ENCODE measurements around the gene NTSR1. TPM values are rescaled to one million over a fixed set of nuclear protein-coding genes. Genes with fewer than 3 reads are reported as not detected.

NTSR1 gene
- total RNA-seq, 3 donors from 2014 or later (not counting 1 experiment from before 2014, with no cell fraction given): 0.11 to 0.45 TPM; not detected in 1

DNA sequence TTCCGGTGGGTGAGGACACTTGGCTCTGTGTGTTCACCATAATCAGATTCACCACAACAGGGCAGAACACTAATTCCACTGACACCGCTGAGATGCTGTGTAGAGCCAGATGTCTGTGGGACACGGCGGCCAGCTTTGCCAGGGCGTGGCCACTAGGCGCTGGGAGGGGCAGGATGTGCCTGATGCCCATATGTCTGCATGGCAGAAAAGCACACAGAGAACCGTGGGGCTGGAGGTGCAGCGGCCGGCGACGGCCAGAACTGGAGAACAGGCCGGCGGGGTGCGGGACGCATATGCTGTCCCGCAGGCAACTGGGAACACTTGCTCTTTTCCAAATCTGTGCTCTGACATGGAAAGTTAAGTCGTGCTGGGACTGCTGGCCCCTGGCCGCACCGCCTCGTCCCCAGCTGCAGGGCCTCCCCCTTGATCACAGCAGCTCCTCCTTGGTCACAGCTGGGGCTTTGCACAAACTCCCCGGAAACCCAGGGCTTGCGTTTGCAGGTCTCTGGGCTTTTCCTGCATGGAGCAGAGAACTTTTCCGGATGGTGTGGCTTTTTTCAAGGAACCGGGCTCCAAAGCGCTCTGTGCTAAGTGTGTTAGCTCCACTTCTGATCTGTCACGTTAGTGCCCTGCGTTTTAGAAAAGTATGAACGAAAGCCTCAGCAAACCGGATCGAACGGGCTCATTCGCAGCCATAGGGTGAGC, 31.1 kb downstream of the NTSR1 start:
- TF ChIP-seq, protein P1, sequence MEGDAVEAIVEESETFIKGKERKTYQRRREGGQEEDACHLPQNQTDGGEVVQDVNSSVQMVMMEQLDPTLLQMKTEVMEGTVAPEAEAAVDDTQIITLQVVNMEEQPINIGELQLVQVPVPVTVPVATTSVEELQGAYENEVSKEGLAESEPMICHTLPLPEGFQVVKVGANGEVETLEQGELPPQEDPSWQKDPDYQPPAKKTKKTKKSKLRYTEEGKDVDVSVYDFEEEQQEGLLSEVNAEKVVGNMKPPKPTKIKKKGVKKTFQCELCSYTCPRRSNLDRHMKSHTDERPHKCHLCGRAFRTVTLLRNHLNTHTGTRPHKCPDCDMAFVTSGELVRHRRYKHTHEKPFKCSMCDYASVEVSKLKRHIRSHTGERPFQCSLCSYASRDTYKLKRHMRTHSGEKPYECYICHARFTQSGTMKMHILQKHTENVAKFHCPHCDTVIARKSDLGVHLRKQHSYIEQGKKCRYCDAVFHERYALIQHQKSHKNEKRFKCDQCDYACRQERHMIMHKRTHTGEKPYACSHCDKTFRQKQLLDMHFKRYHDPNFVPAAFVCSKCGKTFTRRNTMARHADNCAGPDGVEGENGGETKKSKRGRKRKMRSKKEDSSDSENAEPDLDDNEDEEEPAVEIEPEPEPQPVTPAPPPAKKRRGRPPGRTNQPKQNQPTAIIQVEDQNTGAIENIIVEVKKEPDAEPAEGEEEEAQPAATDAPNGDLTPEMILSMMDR (IDR thresholded peaks at IDR 0.05): no peak
- H3K27me3 ChIP-seq (ENCODE audit: control insufficient read depth, insufficient read depth, low read length): no peaks in the 10 kb centered on the region
- 45% methylated on average over 32 of the region's 32 CpGs for WGBS (ENCODE audit: insufficient coverage)
- H3K4me1 ChIP-seq (ENCODE audit: control insufficient read depth, insufficient read depth, low read length): peaks cover 60% of the 10 kb centered on the region
- peak; percentile 17 to 33 (median 26) for ATAC-seq
- Mint-ChIP-seq H3K4me3 (peak overlapping the region; percentile 92), H3K36me3 (no peaks in the 10 kb centered on the region), H3K27me3 (ENCODE audit: low read depth in 2 of 2) (no peaks in the 10 kb centered on the region), H3K27ac (peak overlapping the region; percentile 95), H3K4me1 (peaks cover 12 to 22% of the 10 kb centered on the region in 2 donors), H3K9me3 (no peaks in the 10 kb centered on the region)
- peak in 1 of 2 donors; percentile 61 for DNase-seq
- H3K36me3 ChIP-seq (ENCODE audit: control insufficient read depth, insufficient read depth, low read length): no peaks in the 10 kb centered on the region
- no peaks in the 10 kb centered on the region for H3K9me3 ChIP-seq (ENCODE audit: control insufficient read depth, insufficient read depth, low read length)
- intact Hi-C loops (cut with micrococcal nuclease): loop anchor here (1.0 kb wide), 2 partner anchors 36 to 55 kb away; no protein-coding TSS in a partner anchor
- peak overlapping the region; percentile 22 for H3K4me3 ChIP-seq (ENCODE audit: low read length)
- H3K27ac ChIP-seq (ENCODE audit: low read length): peak overlapping the region; percentile 57

DNA sequence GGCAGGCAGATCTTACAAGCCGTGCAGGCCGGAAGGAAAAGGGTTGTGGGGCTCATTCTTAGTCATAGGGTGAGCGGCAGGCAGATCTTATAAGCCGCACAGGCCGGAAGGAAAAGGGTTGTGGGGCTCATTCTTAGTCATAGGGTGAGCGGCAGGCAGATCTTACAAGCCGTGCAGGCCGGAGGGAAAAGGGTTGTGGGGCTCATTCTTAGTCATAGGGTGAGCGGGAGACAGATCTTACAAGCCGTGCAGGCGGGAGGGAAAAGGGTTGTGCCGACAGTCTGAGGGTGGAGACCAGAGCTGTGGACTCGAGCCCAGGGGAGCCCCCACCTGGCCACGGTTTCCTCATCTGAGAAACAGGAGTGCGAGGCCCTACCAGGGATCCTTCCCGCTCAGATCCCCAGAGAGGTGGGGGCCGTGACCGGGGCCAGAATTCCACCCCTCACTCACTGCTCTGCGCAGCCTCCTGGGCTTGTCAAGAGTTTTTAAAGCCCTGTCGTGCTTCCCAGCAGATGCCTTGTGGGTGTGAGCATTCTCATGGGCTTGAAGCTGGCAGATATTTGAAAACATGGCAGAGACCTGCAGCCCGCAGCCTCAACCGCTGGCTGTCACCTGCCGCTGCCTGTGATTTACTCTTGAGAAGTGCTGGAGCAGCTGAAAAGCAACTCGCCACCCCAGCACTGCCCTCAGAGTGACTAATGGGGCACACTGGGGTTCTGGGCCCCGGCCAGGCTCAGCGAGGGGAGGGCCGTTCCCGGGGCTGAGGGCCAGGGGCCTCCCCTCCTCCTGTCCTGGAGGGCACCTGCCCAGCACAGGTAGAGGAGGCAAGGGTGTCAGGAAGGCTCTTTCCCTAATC, 31.9 kb downstream of the NTSR1 start:
- peak; percentile 76 to 91 for DNase-seq
- Mint-ChIP-seq H3K27me3 (ENCODE audit: low read depth in 2 of 2) (peaks cover 0 to 3% of the 10 kb centered on the region in 2 donors), H3K9me3 (no peaks in the 10 kb centered on the region), H3K36me3 (no peaks in the 10 kb centered on the region), H3K27ac (peak overlapping the region; percentile 95), H3K4me3 (peak overlapping the region; percentile 92), H3K4me1 (peaks cover 12 to 30% of the 10 kb centered on the region in 2 donors)
- Histone ChIP-seq H3K27ac (ENCODE audit: low read length) (peak overlapping the region; percentile 57), H3K27me3 (ENCODE audit: control insufficient read depth, insufficient read depth, low read length) (no peaks in the 10 kb centered on the region), H3K4me1 (ENCODE audit: control insufficient read depth, insufficient read depth, low read length) (peaks cover 53% of the 10 kb centered on the region), H3K9me3 (ENCODE audit: control insufficient read depth, insufficient read depth, low read length) (no peaks in the 10 kb centered on the region), H3K4me3 (ENCODE audit: low read length) (peak overlapping the region; percentile 22), H3K36me3 (ENCODE audit: control insufficient read depth, insufficient read depth, low read length) (no peaks in the 10 kb centered on the region)
- 34% methylated on average over 28 of the region's 28 CpGs for WGBS (ENCODE audit: insufficient coverage)
- ATAC-seq: peak; percentile 76 to 88 (median 80)
- intact Hi-C loops (cut with micrococcal nuclease): loop anchor here (1.0 kb wide), 2 partner anchors 37 to 54 kb away; no protein-coding TSS in a partner anchor
- TF ChIP-seq, protein P1 (IDR thresholded peaks at IDR 0.05): no peak

DNA sequence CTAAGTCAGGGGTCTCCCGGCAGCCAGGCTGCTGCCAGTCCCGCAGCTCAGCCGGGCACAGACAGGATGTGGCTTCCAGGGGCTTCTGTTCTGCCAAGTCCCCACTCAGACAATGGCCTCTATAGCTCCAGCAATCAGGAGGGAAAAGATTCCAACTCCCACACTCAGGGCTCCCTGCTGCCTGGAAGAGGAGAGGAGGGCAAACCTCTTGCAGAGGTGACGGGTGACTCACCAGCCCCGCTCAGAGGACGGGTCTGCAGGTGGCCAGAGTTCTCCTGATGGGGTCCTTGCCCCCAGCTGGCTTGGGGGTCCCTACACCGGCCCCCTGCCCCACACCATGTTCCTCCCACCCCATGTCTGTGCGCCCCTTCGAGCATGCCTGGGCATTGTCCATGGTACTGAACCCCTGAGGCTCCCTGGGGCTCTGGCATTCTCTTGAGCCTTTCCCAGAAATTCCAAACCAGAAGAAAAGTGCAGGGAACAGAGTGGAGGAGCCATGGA, 32.6 kb downstream of the NTSR1 start:
- Mint-ChIP-seq H3K9me3 (no peaks in the 10 kb centered on the region), H3K4me1 (peaks cover 12 to 31% of the 10 kb centered on the region in 2 donors), H3K4me3 (no peak overlapping the region), H3K27me3 (ENCODE audit: low read depth in 2 of 2) (peaks cover 0 to 3% of the 10 kb centered on the region in 2 donors), H3K27ac (peak overlapping the region; percentile 95), H3K36me3 (no peaks in the 10 kb centered on the region)
- Histone ChIP-seq H3K4me1 (ENCODE audit: control insufficient read depth, insufficient read depth, low read length) (peaks cover 51% of the 10 kb centered on the region), H3K36me3 (ENCODE audit: control insufficient read depth, insufficient read depth, low read length) (no peaks in the 10 kb centered on the region), H3K27ac (ENCODE audit: low read length) (peak overlapping the region; percentile 57), H3K4me3 (ENCODE audit: low read length) (peak overlapping the region; percentile 1), H3K27me3 (ENCODE audit: control insufficient read depth, insufficient read depth, low read length) (no peaks in the 10 kb centered on the region), H3K9me3 (ENCODE audit: control insufficient read depth, insufficient read depth, low read length) (no peaks in the 10 kb centered on the region)
- WGBS (ENCODE audit: insufficient coverage): 50% methylated on average over 9 of the region's 9 CpGs
- ATAC-seq (no peak), DNase-seq (peak in 1 of 2 donors; percentile 44)
- TF ChIP-seq, protein P1 (IDR thresholded peaks at IDR 0.05): no peak
- intact Hi-C loops (cut with micrococcal nuclease): no loop called here

All from natural killer cell (primary cell).